PC-9 (cell line): ENCODE data around the gene GTPBP3. TPM values are rescaled to one million over a fixed set of nuclear protein-coding genes. Genes with fewer than 3 reads are reported as not detected.

Source experiments
- BruUV-seq: library from RNA; stranded (reverse); fragments of 400-500 nt; replicated peaks from 2 replicates; lab custom pipeline; 2021; lab: Mats Ljungman, UMichigan
- CTCF ChIA-PET: fragments of 300-600 bp; sonication (Branson Sonifier 250); formaldehyde crosslinking; loops from one replicate; lab custom pipeline; 2022; ENCODE audit warnings: antibody characterized with exemption; lab: Charles Lee
- POLR2A ChIA-PET: fragments of 300-600 bp; sonication (Branson Sonifier 250); formaldehyde crosslinking; loops from one replicate; lab custom pipeline; 2022; ENCODE audit warnings: antibody characterized with exemption; ENCODE audit not compliant: unreplicated experiment; lab: Charles Lee
- DNase-seq, 2 experiments: peaks; one replicate each; pipeline versions ENCODE4 v3.0.0 to v3.0.0-alpha.2; 2015 to 2022; ENCODE audit warnings: mixed read lengths in 1 of 2
- H2AFZ ChIP-seq: fragments of 200-600 bp; sonication (generic); 2 replicates; pipeline ENCODE4 v1.8.1; 2017; ENCODE audit warnings: antibody characterized with exemption
- H3F3A ChIP-seq: fragments of 200-600 bp; sonication (generic); 2 replicates; pipeline ENCODE4 v1.8.1; 2017; ENCODE audit warnings: antibody characterized with exemption, mild to moderate bottlenecking, low read depth; ENCODE audit not compliant: insufficient read depth
- H3K27ac ChIP-seq: fragments of 200-600 bp; sonication (generic); 2 replicates; pipeline ENCODE4 v1.6.1; 2016; ENCODE audit warnings: mixed run types
- H3K27me3 ChIP-seq: fragments of 200-600 bp; sonication (generic); 2 replicates; pipeline ENCODE4 v1.6.1; 2016; ENCODE audit warnings: low read depth, mixed run types; ENCODE audit not compliant: insufficient read depth
- H3K36me3 ChIP-seq: fragments of 200-600 bp; sonication (generic); 2 replicates; pipeline ENCODE4 v1.6.1; 2016; ENCODE audit warnings: low read depth, mixed run types
- H3K4me1 ChIP-seq: fragments of 200-600 bp; sonication (generic); replicated peaks from 2 replicates; pipeline ENCODE4 v1.6.1; 2016; ENCODE audit warnings: mixed run types; ENCODE audit not compliant: insufficient read depth
- H3K4me2 ChIP-seq: fragments of 200-600 bp; sonication (generic); 2 replicates; pipeline ENCODE4 v1.6.1; 2017; ENCODE audit warnings: mixed run types
- H3K4me3 ChIP-seq: fragments of 200-600 bp; sonication (generic); 2 replicates; pipeline ENCODE4 v1.6.1; 2016; ENCODE audit warnings: mixed run types
- H3K79me2 ChIP-seq: fragments of 200-600 bp; sonication (generic); 2 replicates; pipeline ENCODE4 v1.6.1; 2017; ENCODE audit warnings: low read depth, mixed run types
- H3K9me2 ChIP-seq: fragments of 200-600 bp; sonication (generic); 2 replicates; pipeline ENCODE4 v1.8.1; 2017; ENCODE audit warnings: mild to moderate bottlenecking; ENCODE audit not compliant: insufficient read depth
- H3K9me3 ChIP-seq: fragments of 200-600 bp; sonication (generic); 2 replicates; pipeline ENCODE4 v1.8.1; 2016; ENCODE audit warnings: low read depth; ENCODE audit not compliant: insufficient read depth
- H4K20me1 ChIP-seq: fragments of 200-600 bp; sonication (generic); 2 replicates; pipeline ENCODE4 v1.8.1; 2017; ENCODE audit not compliant: insufficient read depth
- EZH2 ChIP-seq: fragments of 200-600 bp; sonication (generic); IDR thresholded peaks from 2 replicates; pipeline ENCODE4 v1.8.0; 2017; ENCODE audit warnings: antibody characterized with exemption, low read depth
- intact Hi-C: fragments of 100-400 bp; cut with micrococcal nuclease; formaldehyde crosslinking; loops from one replicate; pipeline ENCODE4 v1.10.0; 2022; ENCODE audit not compliant: unreplicated experiment
- total RNA-seq: library from RNA; stranded (reverse); gene quantifications from 2 replicates; pipeline ENCODE4 v1.2.3, GENCODE V29; 2021
- TF ChIP-seq, protein P1 (sequence below): fragments of 200-600 bp; sonication (generic); conservative IDR thresholded peaks from 2 replicates; pipeline ENCODE4 v1.6.1; 2017; ENCODE audit warnings: mixed run types, antibody characterized with exemption, mild to moderate bottlenecking, moderate library complexity

Gene GTPBP3
- total RNA-seq, 1 experiment from 2014 or later = 50.7 TPM

DNA sequence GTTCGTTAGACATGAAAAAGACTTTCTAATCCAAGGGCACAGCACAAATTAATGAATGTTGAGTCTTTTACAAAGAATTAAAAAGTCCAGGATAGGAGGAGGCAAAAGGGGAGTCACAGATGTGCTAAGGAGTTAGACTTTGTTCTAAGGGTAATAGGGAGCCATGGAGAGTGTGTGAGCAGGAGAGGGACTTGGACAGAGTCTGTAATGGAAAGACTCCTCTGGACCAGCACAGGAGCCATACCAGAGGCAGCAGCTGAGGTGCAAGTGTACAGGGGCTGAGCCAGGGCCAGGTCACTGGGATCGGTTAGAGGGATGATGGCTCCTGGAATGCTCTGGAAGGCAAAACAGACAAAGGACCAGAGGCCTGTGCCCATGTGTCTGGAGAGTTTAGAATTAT, 10.5 kb downstream of the GTPBP3 start:
- no peak for TF ChIP-seq EZH2
- TF ChIP-seq, protein P1, sequence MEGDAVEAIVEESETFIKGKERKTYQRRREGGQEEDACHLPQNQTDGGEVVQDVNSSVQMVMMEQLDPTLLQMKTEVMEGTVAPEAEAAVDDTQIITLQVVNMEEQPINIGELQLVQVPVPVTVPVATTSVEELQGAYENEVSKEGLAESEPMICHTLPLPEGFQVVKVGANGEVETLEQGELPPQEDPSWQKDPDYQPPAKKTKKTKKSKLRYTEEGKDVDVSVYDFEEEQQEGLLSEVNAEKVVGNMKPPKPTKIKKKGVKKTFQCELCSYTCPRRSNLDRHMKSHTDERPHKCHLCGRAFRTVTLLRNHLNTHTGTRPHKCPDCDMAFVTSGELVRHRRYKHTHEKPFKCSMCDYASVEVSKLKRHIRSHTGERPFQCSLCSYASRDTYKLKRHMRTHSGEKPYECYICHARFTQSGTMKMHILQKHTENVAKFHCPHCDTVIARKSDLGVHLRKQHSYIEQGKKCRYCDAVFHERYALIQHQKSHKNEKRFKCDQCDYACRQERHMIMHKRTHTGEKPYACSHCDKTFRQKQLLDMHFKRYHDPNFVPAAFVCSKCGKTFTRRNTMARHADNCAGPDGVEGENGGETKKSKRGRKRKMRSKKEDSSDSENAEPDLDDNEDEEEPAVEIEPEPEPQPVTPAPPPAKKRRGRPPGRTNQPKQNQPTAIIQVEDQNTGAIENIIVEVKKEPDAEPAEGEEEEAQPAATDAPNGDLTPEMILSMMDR = no peak
- CTCF ChIA-PET = interaction anchor here (0.5 kb wide), 1 partner anchor 975 kb away, joined by 6 read pairs; the partner anchor contains the start of gene LSM4
- Histone ChIP-seq H3K9me3 (no peaks in the 10 kb centered on the region), H3F3A (peaks cover 33% of the 10 kb centered on the region; the same call in 1 of the 2 replicates), H3K4me3 (no peak overlapping the region), H3K4me1 (peaks cover 10% of the 10 kb centered on the region), H3K79me2 (no peaks in the 10 kb centered on the region), H3K36me3 (no peaks in the 10 kb centered on the region), H3K27me3 (no peaks in the 10 kb centered on the region), H3K4me2 (no peak overlapping the region), H2AFZ (no peak overlapping the region), H4K20me1 (no peaks in the 10 kb centered on the region), H3K9me2 (no peaks in the 10 kb centered on the region), H3K27ac (no peak overlapping the region)
- no TSS peak for BruUV-seq
- intact Hi-C loops = loop anchor here (1.0 to 5.0 kb wide), 2 partner anchors 33 to 509 kb away; partner anchors contain the start of gene RPL18A
- DNase-seq = no peak
- POLR2A ChIA-PET = no interaction called here

DNA sequence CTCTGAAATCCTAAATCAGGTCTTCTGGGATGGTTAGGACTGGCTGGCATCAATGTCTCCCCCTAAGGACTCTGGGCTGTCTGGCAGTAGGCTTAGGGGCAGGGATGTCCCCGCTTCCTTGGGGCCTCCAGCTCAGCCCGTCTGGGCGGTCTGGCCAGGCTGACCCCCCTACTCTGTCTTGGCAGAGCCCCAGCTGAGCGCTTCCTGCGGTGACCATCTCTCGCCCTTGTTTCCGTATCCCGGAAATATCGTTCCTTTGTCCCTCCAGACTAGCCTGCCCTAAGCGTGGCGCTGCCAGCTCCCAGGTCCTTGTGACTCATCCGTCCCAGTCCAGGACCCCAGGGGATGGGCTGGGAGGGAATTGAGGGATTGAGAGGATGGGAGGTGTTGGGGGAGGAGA, 11.3 kb downstream of the GTPBP3 start:
- H3K4me3 ChIP-seq = peak overlapping the region; percentile 24; the same call in 1 of the 2 replicates
- CTCF ChIA-PET = interaction anchor here (0.6 to 0.7 kb wide), 3 partner anchors 50 to 418 kb away, joined by 3 to 5 read pairs (median 3); no protein-coding TSS in a partner anchor

DNA sequence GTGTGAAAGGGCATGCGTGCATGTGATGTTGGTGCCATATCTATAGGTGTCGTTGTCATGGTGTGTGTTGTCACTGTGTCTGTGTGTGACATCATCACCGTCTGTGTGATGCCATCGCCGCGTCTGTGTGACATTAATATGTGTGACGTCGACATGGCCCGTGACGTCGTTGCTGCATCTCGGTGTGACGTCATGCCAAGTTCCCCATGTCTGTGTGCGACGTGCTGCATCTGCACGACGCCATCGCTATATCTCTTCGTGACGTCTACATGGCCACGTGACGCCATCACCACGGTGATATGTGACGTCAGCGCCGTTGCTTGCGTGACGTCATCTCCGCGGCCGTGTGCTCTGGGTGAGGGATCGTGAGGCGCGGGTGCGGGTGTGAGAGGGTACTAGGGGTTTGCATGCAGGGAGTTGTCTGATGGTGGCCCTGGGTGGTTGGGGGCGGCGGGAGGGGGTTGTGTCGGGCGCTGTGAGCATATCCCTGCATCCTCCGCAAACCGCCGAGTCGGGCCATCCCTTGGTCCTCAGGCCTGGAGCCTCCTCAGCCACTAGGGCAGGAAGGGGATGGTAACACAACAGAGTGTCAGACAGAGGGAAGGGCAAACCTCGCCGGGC, 14.6 kb downstream of the GTPBP3 start:
- Histone ChIP-seq H2AFZ (no peak overlapping the region), H3K4me1 (peaks cover 10% of the 10 kb centered on the region), H3K79me2 (no peaks in the 10 kb centered on the region), H3K9me3 (no peaks in the 10 kb centered on the region), H3K4me2 (no peak overlapping the region), H4K20me1 (no peaks in the 10 kb centered on the region), H3F3A (peaks cover 14% of the 10 kb centered on the region; the same call in 1 of the 2 replicates), H3K27me3 (no peaks in the 10 kb centered on the region), H3K27ac (no peak overlapping the region), H3K36me3 (no peaks in the 10 kb centered on the region), H3K9me2 (no peaks in the 10 kb centered on the region), H3K4me3 (no peak overlapping the region)
- no peak for DNase-seq
- ChIA-PET CTCF (no interaction called here), POLR2A (no interaction called here)
- no peak for TF ChIP-seq EZH2
- TF ChIP-seq, protein P1 = no peak
- BruUV-seq = no TSS peak
- intact Hi-C loops = no loop called here

More for the DNA sequence above, 11.3 kb downstream of the GTPBP3 start:
- H4K20me1 ChIP-seq = no peaks in the 10 kb centered on the region
- no peaks in the 10 kb centered on the region for H3K27me3 ChIP-seq
- peak overlapping the region; percentile 64 for H3K4me2 ChIP-seq
- H3K79me2 ChIP-seq = no peaks in the 10 kb centered on the region
- intact Hi-C loops = loop anchor here (1.0 to 5.0 kb wide), 2 partner anchors 33 to 509 kb away; partner anchors contain the start of gene RPL18A
- no peaks in the 10 kb centered on the region for H3K9me3 ChIP-seq
- no TSS peak for BruUV-seq
- no peak for TF ChIP-seq EZH2
- TF ChIP-seq, protein P1 = no peak
- no peaks in the 10 kb centered on the region for H3K9me2 ChIP-seq
- H3K4me1 ChIP-seq = peaks cover 10% of the 10 kb centered on the region
- peak; percentile 61 for DNase-seq
- peak overlapping the region; percentile 71; the same call in 1 of the 2 replicates for H2AFZ ChIP-seq
- H3K36me3 ChIP-seq = no peaks in the 10 kb centered on the region
- peaks cover 33% of the 10 kb centered on the region; the same call in 1 of the 2 replicates for H3F3A ChIP-seq
- POLR2A ChIA-PET = interaction anchor here (0.5 to 0.6 kb wide), 2 partner anchors 27 to 80 kb away, joined by 3 to 5 read pairs; no protein-coding TSS in a partner anchor
- no peak overlapping the region for H3K27ac ChIP-seq
